Posterior vena cava (tissue), 2 donors: ENCODE data around the gene BCL7C. TPM values are rescaled to one million over a fixed set of nuclear protein-coding genes. Genes with fewer than 3 reads are reported as not detected.
"Not testable (repeated sequence)": the region's sequence is repeated elsewhere in the genome, so short reads cannot be mapped to it uniquely, and the experiment has no call there.

ENCODE experiments used
- DNase-seq: peaks from one replicate; pipeline ENCODE4 v3.0.0-alpha.2; 2020; ENCODE audit warnings: low spot score
- intact Hi-C, 2 donors: fragments of 100-400 bp; cut with DNase I; formaldehyde crosslinking; loops; one replicate each; pipeline versions ENCODE4 v1.14.1 to v1.14.2; 2022 to 2023
- total RNA-seq, 2 donors: library from RNA; stranded (reverse); fragmentation: NEBNext Ultra II Directional; extraction: Animal tissue kit (Norgen Biotek cat#: 25700); gene quantifications; one replicate each; pipeline ENCODE4 v1.2.1, GENCODE V29; 2021
- donor health status: DM: yes; HTN: yes; CAD: no.
- donor health status: DM: yes; HTN: yes; CAD: no.

Gene BCL7C
- total RNA-seq, 2 donors from 2014 or later: 33.6 to 36.3 TPM

DNA sequence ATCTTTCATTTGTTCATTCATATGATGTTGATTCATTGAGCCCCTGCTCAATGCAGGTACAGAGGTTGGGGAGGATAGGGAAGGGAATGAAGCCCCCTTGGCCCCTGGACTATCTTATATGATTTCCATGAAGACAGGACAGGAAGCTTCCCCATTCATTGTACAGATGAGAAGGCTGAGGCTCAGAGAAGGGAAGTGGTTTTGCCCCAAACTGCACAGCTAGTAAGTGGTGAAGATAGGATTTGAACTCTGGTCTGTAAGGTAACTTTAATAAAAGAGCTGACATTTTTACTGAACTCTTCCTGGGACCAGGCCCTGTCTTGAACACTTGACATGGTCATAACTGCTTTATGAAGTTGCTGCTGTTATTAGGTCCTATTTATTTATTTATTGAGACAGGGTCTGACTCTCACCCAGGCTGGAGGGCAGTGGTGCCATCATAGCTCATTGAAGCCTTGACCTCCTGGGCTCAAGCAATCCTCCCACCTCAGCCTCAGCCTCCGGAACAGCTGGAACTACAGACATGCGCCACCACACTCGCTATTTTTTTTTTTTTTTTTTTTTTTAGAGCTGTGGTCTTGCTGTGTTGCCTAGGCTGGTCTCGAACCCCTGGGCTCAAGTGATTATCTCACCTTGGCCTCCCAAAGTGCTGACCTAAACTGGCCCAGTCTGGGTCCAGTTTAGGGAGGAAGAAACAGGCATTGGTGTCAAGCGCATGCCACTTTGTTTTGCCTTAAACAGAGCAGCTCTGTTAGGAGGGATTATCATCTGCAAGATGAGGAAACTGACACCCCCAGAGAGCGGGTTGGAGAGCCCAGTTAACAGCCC, 7.5 kb upstream of the BCL7C start:
- no peak for DNase-seq
- intact Hi-C loops: loop anchor here in 1 of 2 donors (5.0 kb wide), 1 partner anchor 54 kb away; no protein-coding TSS in a partner anchor

DNA sequence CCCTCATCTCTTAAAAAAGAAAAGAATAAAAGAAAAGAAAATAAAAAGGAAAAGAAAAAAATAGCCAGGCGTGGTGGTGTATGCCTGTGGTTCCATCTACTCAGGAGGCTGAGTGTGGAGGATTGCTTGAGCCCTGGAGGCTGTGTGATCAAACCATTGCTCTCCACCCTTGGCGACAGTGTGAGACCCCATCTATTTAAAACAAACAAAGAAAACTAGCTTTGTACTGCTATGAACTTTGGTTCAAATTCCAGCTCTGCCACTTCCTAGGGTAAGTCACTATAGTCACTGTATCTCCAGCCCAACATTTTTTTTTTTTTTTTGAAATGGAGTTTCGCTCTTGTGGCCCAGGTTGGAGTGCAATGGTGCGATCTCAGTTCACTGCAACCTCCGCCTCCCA, 6.7 kb upstream of the BCL7C start:
- DNase-seq: no peak
- intact Hi-C loops: loop anchor here in 1 of 2 donors (5.0 kb wide), 1 partner anchor 53 kb away; no protein-coding TSS in a partner anchor

DNA sequence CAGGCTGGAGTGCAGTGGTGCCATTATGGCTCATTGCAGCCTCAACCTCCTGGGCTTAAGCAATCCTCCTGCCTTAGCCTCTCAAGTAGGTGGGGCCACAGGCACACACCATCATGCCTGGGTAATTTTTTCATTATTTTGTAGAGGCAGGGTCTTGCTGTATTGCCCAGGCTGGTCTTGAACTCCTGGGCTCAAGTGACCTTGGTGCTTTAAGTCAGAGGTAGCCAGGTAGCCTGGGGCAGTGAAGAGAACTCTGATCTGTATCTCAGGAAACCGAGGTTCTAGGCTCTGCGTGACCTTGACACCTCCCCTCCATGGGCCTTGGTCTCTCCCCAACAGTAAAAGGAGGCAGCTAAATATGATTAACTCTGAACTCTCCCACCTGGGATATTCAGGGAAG, 5.9 kb upstream of the BCL7C start:
- DNase-seq: no peak
- intact Hi-C loops: loop anchor here in 1 of 2 donors (5.0 kb wide), 1 partner anchor 52 kb away; no protein-coding TSS in a partner anchor

DNA sequence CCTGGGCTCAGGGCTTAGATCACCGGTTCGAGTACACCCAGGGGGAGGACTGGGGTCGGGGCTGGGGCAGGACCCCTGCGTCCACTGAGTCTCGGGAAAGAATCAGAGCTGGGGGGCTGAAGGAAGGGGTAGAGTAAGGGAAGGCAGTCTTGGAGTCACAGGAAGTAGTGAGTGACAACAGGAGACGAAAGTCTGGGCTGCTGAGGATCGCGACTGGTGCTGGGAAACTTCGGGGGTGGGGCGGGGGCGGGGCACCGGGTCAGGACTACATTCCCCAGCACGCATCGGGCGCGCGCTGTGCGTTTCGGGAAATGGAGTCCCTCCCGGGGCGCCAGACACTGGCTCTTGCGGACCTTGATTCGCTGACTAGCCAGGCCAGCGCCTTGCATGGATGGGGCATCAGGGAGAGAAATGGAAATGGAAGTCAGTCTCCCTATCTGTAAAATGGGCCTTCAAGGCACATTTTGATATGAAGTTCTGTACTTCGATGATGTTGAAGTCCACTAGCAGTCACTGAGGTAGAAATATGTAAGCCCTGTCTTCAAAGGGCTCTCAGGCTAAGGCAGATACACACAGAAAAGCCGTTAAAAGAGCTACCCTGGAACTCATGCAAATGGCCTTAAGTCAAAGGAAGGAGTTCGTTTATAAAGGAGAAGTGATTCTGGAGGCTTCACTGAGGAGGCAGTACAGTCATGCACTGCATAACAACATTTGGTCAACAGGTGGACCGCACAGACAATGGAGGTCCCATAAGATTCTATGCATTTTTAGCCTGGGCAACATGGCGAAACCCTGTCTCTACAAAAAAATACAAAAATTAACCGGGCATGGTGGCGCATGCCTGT, 3.2 kb upstream of the BCL7C start:
- intact Hi-C loops: no loop called here
- peak; percentile 97 for DNase-seq

DNA sequence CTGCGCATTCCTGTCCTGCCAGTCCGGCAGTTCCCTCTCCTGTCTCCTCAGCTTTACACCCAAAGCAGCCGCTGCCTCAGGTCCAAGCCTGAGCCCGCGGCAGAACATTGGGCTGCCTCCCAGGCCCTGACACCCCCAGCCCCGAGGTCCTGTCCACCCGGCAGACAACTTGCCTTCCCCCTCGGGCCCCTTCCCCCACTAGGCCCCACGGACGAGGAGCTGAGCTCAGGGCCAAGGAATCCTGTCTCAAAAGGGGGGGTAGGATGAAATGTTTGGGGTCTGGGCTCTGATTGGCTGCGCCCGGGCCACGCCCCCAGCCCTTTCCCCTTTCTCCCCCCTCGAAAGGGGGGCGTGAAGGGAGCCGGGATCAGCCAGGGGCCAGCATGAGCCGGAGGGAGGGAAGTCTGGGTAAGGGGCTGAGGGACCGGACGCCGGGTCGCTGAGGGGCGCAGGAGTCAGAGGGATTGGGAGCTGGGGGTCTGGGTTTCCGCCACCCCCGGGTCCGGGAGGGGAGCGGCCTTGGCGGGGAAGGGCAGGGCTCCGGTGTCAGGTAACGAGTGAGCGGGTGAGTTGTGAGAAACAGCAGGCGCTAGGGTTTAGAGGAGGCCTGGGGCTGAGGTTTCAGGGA, 2.5 kb upstream of the BCL7C start, which contains the start of gene CTF1:
Gene CTF1, plus strand, starts transcription at position 354 of the 628 bp plus-strand sequence. Its CDS starts 30 bp downstream, at position 384.
- intact Hi-C loops: no loop called here
- peak; percentile 89 for DNase-seq

DNA sequence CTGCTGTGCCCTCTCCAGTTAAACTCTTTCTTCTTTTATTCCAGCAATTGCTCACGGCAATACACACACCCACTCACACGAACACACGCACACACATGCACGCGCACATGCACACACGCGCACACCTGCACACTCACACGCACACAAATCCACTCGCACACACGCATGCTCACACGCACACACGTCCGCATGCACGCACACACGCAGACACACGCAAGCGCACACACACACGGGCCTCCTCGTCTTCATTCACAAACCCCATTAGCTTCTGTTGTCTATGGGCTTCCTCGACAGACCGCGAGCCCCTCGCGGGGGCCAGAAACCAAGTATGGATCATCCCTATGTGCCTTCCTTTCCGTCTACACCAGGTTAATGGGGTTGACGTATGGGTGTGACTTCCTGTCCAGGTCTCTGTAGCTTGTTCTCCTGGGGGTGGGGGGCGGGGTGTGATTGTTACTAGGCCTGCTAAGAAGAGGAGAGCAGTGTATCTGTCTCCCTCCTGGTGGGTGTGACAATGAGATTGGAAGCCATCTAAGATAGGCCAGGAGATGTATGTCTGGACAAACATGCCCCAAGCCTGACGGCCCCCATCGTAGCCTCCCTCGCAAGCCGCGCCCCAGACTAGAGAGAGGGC, 1.9 kb upstream of the BCL7C start:
- DNase-seq: no peak
- intact Hi-C loops: no loop called here

DNA sequence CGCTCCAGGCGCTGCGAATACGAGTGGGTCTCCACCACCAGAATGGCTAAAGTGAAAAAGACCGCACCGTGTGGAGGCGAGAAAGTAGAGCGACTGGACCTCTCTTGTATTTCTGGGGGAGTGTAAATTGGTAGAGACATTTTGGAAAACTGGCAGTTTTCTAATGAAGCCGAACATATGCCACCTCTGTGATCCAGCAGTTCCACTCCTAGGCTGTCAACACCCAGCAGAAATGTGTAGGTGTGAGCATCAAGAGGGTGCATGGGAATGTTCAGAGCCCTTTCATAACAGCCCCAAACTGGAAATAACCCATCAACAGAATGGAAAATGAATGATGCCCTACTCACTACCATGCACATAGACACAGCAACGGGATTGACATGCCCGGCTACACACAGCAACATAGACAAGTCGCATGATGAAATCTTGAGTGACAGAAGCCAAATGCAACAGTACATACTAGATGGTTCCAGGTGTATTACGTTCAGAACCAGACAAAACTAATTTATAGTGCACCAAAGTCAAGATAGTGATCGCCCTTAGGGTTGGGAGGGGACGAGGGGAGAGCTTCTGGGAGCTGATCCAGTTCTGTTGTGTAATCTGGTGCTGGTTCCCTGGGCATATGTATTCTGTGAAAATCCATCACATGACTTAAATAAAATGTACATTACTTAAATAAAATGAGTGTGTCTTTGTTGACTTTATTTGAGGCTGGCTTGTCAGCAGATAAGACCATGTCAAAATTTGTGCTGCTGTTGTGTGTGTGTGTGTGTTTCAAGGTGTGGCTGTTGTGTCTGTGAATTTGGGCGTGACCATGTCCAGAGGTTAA, 877 bp upstream of the BCL7C start:
- intact Hi-C loops: no loop called here

DNA sequence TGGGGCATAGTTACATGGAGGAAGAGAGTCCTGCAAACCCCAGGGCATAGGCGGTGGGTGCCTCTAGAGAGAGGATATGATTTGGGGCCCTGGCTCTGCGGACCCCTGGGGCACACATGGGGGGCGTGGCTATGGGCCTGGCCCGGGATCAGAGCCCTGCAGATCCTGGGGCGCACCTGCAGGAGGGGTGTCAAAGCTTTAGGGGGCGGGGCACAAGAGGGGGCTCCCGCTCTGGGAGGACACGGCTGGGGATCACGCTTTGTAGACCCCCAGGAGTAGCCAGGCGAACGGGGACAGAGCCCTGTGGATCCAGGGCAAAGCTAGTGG, 497 bp downstream of the BCL7C start:
- no peak for DNase-seq
- intact Hi-C loops: loop anchor here in 1 of 2 donors (2.0 kb wide), 1 partner anchor 49 kb away; no protein-coding TSS in a partner anchor

More for the DNA sequence above, 877 bp upstream of the BCL7C start:
- DNase-seq: no peak

DNA sequence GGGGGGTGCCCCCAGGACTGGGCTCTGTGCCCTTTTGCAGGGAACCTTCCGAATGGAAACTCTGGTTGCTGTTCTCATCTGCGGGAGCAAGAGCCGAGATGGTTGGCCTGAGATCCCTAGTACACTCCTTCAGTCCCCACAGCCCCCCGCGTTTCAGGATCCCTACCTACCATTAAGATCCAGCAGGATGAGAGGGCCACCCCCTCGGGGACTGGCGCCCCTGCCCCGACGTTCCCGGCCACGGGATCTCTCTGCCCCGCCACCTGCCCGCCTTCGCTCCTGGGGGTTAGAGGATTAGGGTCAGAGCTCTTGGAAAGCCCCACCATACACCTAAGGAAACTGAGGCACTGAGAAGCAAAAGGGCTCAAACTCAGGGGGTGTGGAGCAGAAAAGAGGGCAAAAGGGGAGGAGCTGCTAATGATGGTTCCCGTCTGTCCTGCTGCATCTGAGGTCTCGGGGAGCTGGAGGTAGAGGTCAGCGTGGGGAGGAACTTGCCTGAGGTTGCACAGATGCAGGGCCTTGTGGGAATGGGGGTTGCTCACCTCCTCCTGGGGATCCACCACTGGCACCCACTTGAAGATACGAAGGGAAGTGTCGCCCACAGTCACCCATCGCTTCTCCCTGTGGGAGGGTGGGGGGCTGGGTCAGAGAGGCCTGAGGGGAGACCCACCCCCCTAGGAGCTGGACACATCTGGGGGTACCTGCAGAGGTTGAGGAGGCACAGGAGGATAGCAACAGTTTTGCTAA, 1.0 kb downstream of the BCL7C start:
- DNase-seq: no peak
- intact Hi-C loops: loop anchor here in 1 of 2 donors (2.0 kb wide), 1 partner anchor 48 kb away; no protein-coding TSS in a partner anchor

DNA sequence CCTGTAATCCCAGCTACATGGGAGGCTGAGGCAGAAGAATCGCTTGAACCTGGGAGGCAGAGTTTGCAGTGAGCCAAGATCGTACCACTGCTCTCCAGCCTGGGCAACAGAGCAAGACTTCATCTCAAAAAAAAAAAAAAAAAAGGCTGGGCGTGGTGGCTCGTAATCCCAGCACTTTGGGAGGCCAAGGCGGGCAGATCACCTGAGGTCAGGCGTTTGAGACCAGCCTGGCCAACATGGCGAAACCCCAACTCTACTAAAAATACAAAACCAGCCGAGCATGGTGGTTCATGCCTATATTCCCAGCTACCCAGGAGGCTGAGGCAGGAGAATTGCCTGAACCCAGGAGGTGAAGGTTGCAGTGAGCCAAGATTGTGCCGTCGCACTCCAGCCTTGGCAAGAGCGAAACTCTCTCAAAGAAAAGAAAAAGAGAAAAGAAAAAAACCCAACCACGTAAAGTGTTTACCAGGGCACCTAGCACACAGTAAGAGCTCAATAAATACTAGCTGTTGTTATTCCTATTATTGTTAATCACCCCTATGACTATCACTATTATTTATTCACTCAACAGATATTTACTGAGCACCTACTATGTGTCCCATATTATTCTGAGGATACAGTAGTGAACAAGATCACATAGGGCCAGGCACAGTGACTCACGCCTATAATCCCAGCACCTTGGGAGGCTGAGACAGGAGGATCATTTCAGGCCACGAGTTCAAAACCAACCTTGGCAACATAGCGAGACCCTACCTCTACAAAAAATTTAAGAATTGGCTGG, 2.6 kb downstream of the BCL7C start:
- DNase-seq, intact Hi-C loops: not testable (repeated sequence)

DNA sequence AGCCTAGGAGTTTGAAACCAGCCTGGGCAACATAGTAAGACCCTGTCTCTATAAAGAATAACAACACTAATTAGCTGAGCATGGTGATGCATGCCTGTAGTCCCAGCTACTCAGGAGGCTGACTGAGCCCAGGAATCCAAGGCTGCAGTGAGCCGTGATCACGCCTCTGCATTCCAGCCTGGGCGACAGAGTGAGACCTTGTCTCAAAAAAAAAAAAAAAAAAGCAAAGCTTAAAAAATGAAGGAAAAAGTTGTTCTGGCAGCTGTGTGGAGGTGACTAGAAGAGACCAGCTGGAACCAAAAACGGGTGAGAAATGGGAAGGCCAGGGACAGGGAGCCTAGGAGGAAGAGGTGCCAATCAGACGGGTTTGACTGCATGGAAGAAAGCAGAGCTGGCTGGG, 4.2 kb downstream of the BCL7C start:
- intact Hi-C loops: no loop called here
- DNase-seq: no peak

DNA sequence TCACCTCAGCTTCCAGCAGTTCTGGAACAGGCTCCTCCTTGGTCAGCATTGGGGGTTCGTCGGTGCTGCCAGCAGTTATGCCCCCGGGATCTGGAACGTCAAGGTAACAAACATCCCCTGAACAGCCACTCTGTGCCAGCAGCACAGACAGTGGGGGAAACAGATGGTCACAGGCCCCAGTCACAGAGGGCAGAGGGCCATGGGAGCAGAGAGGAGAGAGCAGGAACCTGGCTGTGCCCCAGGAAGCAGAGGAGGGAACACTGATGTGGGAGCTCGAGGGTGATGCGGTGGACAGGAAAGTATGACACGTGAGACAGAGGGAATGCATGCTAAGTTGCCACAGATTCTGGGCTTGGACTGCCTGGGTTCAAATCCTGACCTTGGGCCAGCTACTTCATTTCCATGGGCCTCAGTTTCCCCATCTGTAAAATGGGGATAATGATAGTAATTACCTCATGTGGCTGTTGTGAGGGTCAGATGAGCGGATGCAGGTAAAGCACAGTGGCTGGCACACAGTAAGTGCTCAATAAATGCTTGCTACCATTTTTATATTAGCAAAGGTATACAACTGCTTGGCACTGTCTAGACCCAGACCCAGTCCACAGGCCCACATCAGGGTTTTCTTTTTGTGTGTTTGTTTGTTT, 4.9 kb downstream of the BCL7C start:
- no peak for DNase-seq
- intact Hi-C loops: no loop called here

DNA sequence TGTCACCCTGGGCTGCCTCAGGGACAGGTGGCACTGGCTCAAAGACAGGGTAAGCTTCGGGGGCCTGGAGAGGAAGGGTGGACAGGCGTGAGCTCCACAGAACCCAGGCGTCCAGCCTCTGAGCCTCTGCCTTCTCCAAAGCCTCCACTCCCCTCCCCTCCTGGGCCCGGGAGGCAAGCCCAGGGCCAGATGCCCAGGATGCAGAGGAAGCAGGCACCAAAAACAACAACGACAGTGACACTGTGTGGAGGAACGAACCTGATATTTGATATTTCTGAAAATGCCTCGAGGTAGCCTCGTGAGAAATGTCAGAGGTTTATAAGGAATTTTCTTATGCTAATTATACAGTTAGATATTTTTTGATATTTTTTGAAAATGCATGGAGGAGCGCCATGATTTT, 6.0 kb downstream of the BCL7C start:
- intact Hi-C loops: no loop called here

DNA sequence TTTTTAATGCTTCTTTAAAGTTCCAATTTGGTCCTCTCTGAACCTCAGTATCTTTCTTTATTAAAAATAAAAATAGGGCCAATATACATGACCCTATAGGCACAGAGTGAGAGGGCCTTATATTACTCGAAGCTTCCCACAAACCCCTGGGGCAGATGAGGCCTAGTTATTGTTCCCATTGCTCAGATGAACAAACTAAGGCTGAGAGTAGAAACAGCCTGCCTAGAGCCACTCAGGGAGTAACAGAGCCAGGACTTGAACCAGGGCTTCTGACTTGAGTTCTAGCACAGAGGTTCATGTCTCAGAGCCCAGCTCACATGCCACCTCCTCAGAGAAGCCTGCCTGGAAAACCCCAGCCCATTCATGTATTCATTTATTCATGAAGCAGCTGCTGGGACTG, 7.7 kb downstream of the BCL7C start:
- intact Hi-C loops: no loop called here
- no peak for DNase-seq

More for the DNA sequence above, 6.0 kb downstream of the BCL7C start:
- no peak for DNase-seq

DNA sequence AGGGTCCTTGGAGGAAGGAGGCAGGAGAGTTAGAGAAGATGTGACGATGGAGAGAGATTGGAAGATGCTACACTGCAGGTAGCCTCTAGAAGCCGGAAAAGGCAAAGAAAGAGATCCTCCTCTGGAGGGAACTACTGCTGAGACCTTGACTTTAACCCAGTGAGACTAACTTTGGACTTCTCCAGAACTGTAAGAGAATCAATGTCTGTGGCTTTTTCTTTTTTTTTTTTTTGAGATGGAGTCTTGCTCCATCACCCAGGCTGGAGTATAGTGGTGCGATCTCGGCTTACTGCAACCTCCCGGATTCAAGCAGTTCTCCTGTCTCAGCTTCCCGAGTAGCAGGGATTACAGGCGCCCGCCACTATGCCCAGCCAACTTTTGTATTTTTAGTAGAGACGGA, 8.7 kb downstream of the BCL7C start:
- no peak for DNase-seq
- intact Hi-C loops: no loop called here

DNA sequence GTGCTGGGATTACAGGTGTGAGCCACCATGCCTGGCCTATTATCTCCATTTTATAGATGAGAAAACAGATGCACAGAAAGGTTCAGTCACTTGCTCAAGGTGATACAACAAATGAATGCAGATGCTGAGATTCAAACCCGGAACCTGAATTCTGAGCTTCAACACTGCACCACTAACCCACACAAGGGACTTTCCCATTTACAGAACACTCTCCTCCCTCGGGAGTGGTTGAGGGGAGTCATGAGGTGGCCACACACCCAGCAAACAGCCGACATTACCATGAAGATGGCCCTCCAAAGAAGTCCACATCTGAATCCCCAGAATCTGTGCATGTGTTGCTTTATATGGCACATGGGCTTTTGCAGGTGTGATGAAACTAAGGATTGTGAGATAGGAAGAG, 9.1 kb downstream of the BCL7C start:
- DNase-seq: no peak
- intact Hi-C loops: no loop called here
